MCF 10A (cell line): ENCODE data around the gene THPO. TPM values are rescaled to one million over a fixed set of nuclear protein-coding genes. Genes with fewer than 3 reads are reported as not detected.
A peak's percentile ranks its signal among the peaks of the same experiment; 100 is the strongest.

Source experiments
- BruUV-seq: library from RNA; stranded (reverse); fragments of 400-500 nt; replicated peaks from 2 replicates; lab custom pipeline; 2021; lab: Mats Ljungman, UMichigan
- CTCF ChIA-PET: fragments of 300-600 bp; sonication (Branson Sonifier 250); formaldehyde crosslinking; extraction: SDS; loops from one replicate; lab custom pipeline; 2021; ENCODE audit warnings: antibody characterized with exemption, inconsistent platforms; lab: Yijun Ruan, JAX
- POLR2A ChIA-PET: fragments of 300-600, 350-650 bp; sonication (Branson Sonifier 250); formaldehyde crosslinking; extraction: SDS; loops from one replicate; lab custom pipeline; 2020; ENCODE audit warnings: antibody characterized with exemption, inconsistent platforms; lab: Yijun Ruan, JAX
- DNase-seq: peaks from one replicate; pipeline ENCODE4 v3.0.0-alpha.2; 2018; ENCODE audit not compliant: unreplicated experiment
- H3K27ac Mint-ChIP-seq: one replicate; pipeline ENCODE4 v1.8.0; 2022; ENCODE audit warnings: mild to moderate bottlenecking, low read depth, mixed read lengths; ENCODE audit not compliant: unreplicated experiment
- H3K27me3 Mint-ChIP-seq: one replicate; pipeline ENCODE4 v1.8.0; 2022; ENCODE audit warnings: mixed read lengths; ENCODE audit not compliant: insufficient read depth, unreplicated experiment
- H3K36me3 Mint-ChIP-seq: one replicate; pipeline ENCODE4 v1.8.0; 2022; ENCODE audit warnings: mild to moderate bottlenecking, moderate library complexity, mixed read lengths; ENCODE audit not compliant: insufficient read depth, unreplicated experiment
- H3K4me1 Mint-ChIP-seq: one replicate; pipeline ENCODE4 v1.8.0; 2022; ENCODE audit warnings: mixed read lengths; ENCODE audit not compliant: insufficient read depth, unreplicated experiment
- H3K4me3 Mint-ChIP-seq: one replicate; pipeline ENCODE4 v1.8.0; 2022; ENCODE audit warnings: mild to moderate bottlenecking, moderate library complexity, mixed read lengths; ENCODE audit not compliant: unreplicated experiment
- H3K9me3 Mint-ChIP-seq: one replicate; pipeline ENCODE4 v1.8.0; 2022; ENCODE audit warnings: mixed read lengths; ENCODE audit not compliant: unreplicated experiment
- intact Hi-C: fragments of 100-400 bp; cut with micrococcal nuclease; formaldehyde crosslinking; loops from 2 replicates; pipeline ENCODE4 v1.14.1; 2022
- total RNA-seq: library from RNA; stranded (reverse); gene quantifications from 2 replicates; pipeline ENCODE4 v1.2.3, GENCODE V29; 2022
- TF ChIP-seq, protein P1 (sequence below): fragments of 200-600 bp; IDR thresholded peaks from one replicate; pipeline ENCODE4 v1.8.0; 2022; ENCODE audit warnings: antibody characterized with exemption, mild to moderate bottlenecking; ENCODE audit not compliant: unreplicated experiment

Gene THPO
- total RNA-seq, 1 experiment from 2014 or later: not detected

DNA sequence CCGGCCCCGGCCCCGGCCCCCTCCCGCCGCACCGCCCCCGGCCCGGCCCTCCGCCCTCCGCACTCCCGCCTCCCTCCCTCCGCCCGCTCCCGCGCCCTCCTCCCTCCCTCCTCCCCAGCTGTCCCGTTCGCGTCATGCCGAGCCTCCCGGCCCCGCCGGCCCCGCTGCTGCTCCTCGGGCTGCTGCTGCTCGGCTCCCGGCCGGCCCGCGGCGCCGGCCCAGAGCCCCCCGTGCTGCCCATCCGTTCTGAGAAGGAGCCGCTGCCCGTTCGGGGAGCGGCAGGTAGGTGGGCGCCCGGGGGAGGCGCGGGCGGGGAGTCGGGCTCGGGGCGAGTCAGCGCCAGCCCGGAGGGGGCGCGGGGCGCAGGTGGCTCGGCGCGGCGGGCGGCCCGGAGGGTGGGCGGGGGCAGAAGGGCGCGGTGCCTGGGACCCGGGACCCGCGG is 2.2 kb upstream of the THPO start:
- Mint-ChIP-seq H3K36me3 (no peaks in the 10 kb centered on the region), H3K27me3 (peaks cover 46% of the 10 kb centered on the region), H3K4me3 (no peak overlapping the region), H3K27ac (no peak overlapping the region), H3K4me1 (no peaks in the 10 kb centered on the region), H3K9me3 (no peaks in the 10 kb centered on the region)
- DNase-seq: peak; percentile 35
- TF ChIP-seq, protein P1, sequence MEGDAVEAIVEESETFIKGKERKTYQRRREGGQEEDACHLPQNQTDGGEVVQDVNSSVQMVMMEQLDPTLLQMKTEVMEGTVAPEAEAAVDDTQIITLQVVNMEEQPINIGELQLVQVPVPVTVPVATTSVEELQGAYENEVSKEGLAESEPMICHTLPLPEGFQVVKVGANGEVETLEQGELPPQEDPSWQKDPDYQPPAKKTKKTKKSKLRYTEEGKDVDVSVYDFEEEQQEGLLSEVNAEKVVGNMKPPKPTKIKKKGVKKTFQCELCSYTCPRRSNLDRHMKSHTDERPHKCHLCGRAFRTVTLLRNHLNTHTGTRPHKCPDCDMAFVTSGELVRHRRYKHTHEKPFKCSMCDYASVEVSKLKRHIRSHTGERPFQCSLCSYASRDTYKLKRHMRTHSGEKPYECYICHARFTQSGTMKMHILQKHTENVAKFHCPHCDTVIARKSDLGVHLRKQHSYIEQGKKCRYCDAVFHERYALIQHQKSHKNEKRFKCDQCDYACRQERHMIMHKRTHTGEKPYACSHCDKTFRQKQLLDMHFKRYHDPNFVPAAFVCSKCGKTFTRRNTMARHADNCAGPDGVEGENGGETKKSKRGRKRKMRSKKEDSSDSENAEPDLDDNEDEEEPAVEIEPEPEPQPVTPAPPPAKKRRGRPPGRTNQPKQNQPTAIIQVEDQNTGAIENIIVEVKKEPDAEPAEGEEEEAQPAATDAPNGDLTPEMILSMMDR: no peak
- ChIA-PET CTCF (no interaction called here), POLR2A (interaction anchor here (1.0 kb wide), 1 partner anchor 18 kb away, joined by 3 read pairs; no protein-coding TSS in a partner anchor)
- intact Hi-C loops: no loop called here
- no TSS peak for BruUV-seq

DNA sequence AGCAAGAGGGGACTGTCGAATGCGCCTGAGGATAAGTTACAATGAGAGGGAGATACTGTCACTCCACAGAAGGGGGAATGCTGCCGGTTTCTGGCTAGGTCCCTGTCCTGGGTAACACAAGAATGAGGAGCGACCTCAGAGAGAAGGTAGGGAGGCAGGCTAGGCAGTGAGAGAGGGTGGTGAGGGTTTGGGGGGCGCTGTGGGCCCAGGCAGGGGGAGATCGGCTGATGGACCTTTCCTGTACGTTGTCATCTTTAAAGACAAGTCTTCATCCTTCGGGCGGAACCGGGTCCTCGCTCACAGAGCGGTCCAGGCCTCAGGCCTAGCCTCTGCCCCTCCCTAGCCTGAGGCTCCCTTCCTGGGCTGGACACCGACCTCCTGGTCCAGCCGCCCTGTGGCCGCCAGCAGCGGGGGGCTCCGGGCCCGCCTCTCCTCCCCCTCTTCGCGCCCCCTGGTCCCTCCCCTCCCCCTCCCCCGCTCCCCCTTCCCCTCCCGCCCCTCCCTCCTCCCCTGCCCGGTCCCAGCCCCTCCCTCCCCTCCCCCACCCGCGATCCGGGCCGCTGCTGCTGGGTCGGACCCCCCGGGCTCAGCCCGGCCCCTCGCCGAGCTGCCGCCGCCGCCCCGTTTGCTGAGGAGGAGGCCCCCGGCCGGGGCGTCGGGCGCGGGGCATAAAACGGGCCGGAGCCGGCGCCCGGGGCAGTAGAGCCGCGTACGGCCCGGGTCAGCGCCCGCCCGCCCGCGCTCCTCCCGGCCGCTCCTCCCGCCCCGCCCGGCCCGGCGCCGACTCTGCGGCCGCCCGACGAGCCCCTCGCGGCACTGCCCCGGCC is 1.6 kb upstream of the THPO start, which contains the start of gene CHRD:
Gene CHRD (plus strand): TSS at position 697 of the 827 bp plus-strand sequence. CDS start 265 bp downstream, outside the sequence.
- intact Hi-C loops: loop anchor here (10.0 kb wide), 1 partner anchor 395 kb away; no protein-coding TSS in a partner anchor
- no peak within 1 kb of the TSS for H3K27ac Mint-ChIP-seq
- H3K9me3 Mint-ChIP-seq: no peaks in the 10 kb centered on the region
- H3K4me1 Mint-ChIP-seq: no peaks in the 10 kb centered on the region
- TF ChIP-seq, protein P1: no peak
- H3K27me3 Mint-ChIP-seq: peaks cover 52% of the 10 kb centered on the region
- DNase-seq: no peak
- H3K36me3 Mint-ChIP-seq: no peaks in the 10 kb centered on the region
- H3K4me3 Mint-ChIP-seq: peak within 1 kb of the TSS; percentile 61
- ChIA-PET POLR2A (interaction anchor here (1.0 kb wide), 1 partner anchor 18 kb away, joined by 3 read pairs; no protein-coding TSS in a partner anchor), CTCF (no interaction called here)
- BruUV-seq: no TSS peak

DNA sequence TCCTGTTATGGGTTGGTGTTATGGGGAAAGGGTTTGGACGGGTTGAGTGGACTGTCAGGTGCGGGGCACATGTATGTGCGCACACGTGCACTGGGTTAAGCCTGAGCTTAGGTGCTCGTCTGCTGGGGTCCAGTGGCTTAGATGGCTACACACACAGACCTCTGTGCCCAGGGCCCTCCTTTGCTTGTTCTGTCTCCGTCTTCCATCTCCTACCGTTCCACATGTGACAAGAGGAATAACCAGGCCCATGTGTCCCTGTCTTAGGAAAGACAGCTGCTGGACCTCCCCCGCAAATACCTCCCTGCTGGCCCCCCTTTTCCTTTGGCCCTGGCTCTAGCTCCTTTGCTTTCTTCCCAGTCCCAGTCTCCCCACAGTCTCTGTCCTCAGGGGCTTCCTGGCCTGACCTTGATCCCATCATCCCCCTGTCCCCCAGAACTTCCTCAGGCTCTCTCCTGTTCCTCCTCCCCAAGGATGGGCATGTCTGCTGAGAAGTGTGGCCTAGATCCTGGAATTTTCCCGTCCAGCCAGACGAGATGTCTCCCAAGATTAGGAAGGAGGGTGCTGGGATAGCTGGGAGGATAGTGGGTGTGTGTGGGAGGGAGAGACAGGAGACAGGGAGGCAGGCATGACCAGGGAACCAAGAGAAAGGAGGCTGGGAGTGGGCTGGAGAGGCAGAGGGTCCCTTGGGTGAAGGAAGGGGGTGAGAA is 797 bp upstream of the THPO start:
- no peaks in the 10 kb centered on the region for H3K36me3 Mint-ChIP-seq
- H3K27me3 Mint-ChIP-seq: peaks cover 55% of the 10 kb centered on the region
- DNase-seq: no peak
- ChIA-PET CTCF (interaction anchor here (0.7 to 1.4 kb wide), 2 partner anchors 92 to 136 kb away, joined by 3 to 4 read pairs; no protein-coding TSS in a partner anchor), POLR2A (interaction anchor here (0.6 kb wide), 1 partner anchor 157 kb away, joined by 3 read pairs; no protein-coding TSS in a partner anchor)
- H3K4me3 Mint-ChIP-seq: peak overlapping the region; percentile 61
- BruUV-seq: no TSS peak
- TF ChIP-seq, protein P1: no peak
- no peaks in the 10 kb centered on the region for H3K9me3 Mint-ChIP-seq
- H3K4me1 Mint-ChIP-seq: no peaks in the 10 kb centered on the region
- H3K27ac Mint-ChIP-seq: no peak overlapping the region
- intact Hi-C loops: loop anchor here (10.0 kb wide), 1 partner anchor 396 kb away; no protein-coding TSS in a partner anchor
